ENCODE data around the gene SMAD7. TPM values are rescaled to one million over a fixed set of nuclear protein-coding genes. Genes with fewer than 3 reads are reported as not detected.
A peak's percentile ranks its signal among the peaks of the same experiment; 100 is the strongest.

Gene SMAD7
- polyA plus RNA-seq, 10 donors = 9.2 to 16.2 (median 10.4) TPM

DNA sequence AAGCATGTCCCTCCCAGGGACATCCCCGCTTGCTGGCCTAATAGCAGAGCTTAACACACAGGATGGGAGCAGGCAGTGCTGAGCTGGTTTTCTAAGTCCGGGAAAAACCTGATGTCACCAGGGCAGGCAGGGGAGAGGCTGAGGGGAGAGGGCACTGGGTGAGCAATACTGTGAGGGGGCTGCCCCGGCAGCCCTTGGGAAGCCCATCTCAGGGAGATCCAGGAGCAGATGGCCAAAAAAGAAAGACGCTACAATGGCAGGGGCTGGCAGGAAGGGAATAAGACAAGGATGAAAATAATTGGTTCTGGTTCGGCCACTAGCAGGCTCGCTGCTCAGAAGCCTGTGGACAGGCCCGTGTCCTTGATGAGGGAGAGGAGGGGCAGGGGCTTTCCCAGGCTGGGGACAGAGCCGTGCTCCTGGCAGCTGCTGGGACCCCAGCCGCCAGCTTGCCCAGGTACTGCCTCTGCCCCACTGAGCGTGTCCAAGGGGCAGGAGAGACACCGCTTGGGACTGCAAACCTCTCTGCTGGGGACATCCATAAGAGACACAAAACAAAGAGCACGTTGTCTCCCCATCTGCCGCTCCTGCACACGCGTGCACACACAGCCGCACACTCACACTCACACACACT, 30.2 kb downstream of the SMAD7 start:
- no peak for DNase-seq

DNA sequence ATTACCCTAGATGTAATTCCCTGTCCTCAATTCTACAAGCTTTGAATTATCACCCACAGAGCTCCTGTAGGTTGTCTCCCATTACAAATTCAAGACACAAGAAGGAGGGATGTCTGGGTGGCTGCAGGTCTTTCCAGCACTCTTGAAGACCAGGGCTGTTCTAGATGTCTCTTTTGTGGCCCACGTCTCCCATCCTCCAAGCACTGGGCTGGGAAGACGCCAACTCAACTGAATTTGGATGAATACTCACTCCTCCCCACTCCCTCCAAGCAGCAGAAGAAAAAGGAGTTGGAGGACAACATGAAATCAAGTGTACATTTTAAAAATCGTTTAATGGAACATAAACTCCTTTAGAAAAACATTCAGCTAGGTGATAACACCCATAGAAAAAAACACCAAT, 31.2 kb downstream of the SMAD7 start:
- peak in 1 of 3 donors; percentile 4 for DNase-seq

DNA sequence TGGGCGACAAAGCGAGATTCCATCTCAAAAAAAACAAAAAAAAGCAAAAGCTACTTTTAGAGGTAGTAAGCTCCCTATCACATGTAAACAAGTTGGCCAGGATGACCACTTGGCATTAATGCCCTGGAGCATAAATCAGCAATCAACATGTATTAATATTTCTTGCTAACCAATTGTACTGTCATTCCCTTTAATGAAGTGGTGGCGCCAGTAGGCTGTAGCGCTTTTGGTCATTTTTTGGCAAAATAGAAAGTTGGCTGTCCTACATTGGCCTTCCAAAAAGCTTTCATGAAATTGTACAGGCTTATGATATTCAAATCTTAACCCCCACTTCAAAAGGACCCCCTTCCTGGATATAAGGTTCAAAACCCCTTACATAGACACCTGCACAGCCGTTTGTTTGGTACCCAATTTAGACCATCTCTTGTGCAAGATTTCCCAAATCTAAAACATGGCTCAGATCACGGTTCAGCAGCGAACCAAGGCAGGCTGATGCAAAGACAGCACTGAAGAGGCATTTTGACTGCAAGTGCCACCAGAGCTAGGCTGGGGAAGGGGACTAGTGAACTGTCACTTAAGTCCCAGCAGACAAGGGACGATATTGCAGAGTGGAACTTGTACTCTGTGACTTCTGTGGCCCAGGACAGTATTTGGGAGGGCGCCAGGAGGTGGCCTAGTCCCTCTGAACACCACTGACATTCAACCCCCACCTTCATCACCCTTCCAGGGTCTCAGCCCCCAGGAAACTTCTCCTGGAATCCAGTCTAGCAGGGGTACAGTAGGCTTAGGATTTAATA, 31.9 kb downstream of the SMAD7 start:
- peak in 1 of 3 donors; percentile 8 for DNase-seq

DNA sequence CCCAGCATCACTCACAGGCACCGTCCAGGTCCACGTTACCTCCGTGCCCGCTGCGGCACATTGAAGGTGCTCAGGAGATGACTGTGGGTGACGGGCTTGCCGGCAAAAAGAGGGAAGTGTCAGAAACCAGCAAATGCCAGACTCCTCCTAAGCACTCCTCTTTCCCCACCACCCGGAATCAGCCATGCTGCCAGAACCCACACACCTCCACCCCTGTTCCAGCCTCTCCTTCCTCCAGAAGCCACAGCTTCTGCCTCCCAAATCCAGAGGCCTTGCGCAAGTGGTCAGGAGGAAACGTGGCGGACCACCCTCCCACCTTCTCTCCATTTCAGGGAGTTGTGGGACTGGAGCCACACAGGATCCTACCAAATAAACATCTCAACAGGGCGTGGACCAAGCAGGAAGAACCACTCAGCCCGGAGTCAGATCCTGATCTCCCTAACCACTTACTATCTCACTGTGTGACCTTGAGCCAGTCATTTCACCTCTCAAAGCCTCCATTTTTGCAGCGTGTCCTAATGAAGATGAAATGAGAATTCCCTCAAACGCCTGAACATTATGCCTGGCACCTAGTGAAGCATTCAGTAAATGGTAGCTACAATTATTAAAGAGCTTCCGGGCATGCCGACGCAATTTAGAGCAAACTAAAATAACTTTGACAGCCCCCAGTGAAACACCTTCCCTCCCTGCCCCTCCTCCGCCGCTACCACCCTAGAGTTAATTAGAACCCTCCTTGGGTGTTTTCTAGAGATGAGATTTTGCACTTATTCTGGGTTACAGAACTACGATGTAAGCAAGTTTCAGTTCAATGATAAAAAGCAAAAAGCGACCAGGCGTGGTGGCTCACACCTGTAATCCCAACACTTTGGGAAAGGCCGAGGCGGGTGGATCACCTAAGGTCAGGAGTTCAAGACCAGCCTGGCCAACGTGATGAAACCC, 32.9 kb downstream of the SMAD7 start:
- DNase-seq = no peak

DNA sequence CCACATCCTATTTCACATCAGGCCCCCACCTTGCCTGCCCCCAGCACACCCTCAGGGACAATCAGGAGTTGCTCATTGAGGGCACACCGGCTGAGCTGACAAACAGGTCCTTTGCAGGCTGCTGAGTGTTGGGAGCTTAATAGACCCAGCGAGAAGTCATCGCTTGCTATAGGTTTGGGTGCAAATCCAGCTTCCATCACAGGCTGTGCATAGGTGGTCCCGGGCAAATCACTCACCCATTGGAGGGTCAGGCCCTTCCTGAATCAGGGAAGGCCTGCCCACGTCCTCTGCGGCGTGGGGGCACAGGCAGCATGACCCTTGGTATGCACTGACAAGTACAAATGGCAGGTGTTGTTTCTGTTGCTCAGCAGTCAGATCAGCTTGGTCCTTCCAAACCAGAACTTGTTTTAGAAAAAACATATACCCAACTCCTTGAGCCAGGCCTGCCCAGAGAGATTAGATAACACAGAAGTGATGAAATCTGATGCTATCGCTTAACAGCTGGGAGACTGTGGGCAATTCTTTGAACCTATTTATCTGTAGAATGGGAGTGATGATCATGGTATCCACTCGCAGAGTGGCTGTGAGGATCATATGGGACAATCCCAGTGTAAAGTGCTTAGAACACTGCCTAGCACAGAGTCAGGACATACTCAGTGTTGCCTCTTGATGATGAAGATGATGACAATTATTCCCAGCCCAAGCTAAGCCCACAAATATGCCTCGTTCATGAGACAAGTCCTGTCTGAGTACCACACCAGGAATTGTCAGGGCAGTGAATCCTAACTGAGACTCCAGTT, 34.9 kb downstream of the SMAD7 start:
- peak in 1 of 3 donors; percentile 6 for DNase-seq

DNA sequence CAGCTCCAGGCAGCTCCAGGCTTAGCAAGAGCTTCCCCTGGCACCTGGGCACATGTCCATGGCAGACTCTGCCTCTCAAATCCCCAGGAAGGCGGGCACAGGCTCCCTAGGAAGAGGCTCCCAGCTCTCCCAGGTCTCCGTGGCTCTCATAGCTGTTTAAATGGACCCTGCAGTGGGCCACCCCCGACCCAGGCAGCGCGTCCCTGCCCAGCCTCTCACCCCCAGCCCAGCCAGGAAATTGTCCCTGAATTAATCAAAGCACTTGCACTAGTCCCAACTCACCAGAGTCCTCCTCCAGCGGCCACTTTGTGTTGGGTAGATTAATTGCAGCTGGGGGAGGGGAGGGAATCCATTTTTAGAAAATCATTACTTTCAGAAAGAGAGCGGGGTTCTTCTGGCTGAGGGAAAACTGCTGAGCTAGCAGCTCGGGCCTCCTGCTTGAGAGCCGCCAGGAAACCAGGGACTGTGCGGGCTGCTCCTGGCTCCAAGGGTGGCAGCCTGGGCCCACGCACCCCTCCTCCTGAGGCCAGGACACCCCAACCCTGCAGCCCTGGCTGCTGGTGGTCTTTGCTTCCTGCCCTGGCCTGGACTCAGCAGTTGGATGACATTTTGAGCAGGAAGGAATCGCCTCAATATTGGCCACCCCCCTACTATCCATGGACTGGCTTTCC, 36.0 kb downstream of the SMAD7 start:
- DNase-seq = peak in 1 of 3 donors; percentile 47

DNA sequence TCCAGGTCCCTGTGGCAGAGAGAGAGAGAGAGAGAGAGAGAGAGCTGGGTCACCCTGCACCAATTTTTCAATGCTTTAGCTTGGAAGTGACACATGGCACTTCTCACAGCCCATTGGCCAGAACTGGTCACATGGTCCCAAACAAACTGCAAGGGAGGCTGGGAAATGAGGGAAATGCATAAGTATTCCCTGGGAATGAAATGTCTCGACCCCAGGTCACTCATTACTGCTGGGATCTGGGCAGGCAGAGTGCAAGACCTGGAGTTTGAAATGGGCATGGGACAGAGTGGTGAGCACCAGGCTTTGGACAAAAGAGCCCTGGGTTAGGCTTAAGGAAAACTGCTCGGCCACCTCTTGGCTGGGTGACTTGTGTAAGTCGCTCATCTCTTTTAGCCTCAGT, 37.0 kb downstream of the SMAD7 start:
- no peak for DNase-seq

DNA sequence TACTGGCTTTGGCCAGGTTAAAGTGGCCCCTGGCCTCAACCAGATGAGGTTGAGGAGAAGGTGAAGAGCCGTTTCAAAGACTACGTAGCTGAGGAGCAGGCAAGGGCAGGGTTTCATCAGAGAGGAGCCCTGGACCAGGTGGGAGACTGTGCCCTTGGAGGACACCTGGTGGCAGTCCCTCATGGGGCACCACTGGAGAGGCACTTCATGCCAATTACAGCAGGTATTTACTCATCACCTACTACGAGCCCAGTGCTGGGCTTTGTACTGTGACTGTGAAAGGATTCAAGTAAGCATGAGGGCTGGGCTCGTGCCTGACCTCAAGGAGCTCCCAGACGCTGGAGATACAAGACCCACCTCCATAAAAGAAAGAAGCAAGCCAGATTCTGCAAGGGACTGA, 37.6 kb downstream of the SMAD7 start:
- DNase-seq = no peak

DNA sequence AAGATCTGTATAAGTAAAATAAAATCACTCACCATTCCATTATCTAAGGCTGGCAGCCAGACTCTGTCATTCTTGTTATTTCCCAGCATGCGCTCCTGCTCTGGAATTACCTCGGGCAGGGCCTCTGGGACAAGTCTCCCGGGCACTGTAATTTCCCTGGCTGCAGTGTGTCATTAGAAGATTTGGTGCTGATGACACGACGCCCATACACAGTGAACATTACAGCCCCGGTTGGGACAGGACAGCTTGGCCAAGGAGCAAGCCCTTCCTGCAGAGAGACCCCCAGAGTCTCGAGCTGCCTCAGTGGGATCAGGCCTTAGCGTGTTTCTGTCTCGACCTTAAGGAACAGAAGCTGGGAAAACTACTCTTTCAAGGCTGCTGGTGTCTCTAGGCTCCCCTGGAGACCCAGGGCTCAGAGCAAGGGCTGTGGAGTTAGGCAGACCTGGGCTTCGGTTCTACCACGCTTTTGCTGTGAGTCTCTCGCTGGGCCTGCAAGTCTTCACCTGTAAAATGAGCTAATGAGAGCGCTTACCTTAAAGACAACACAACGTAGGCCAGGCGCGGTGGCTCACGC, 39.7 kb downstream of the SMAD7 start:
- no peak for DNase-seq

DNA sequence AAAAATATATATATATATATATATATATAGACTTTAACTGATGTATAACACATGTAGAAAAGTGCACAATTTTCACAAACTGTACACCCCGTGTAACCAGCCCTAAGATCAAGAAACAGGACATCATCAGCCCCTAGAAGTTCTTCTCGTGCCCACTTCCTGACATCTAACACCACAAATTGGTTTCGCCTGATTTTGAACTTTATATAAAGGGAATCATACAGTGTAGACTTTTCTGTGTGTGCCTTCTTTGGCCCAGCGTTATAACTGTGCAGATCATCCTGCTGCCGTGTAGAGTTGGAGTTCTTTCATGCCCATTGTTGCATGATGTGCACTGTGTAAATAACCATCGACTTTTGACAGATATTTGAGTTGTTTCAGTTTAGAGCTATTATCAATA, 41.0 kb downstream of the SMAD7 start:
- DNase-seq = no peak

DNA sequence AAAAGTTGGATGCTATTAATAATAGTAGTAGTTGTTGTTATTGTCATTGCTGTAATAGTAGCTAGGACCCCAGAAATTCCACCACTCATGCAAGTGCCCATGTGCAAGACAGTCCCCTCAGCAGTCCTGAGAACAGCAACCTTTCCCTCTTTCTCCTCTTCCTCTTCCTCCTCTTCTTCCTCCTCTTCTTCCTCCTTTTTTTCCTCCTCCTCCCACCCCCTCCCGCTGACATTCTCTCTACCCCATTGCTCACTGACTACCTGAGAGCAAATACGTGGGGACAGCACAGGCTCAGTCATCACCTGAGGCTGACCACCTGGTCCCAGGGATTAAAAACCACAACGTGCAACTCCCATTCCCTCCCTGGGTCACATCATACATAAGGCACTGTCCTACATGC, 41.8 kb downstream of the SMAD7 start:
- no peak for DNase-seq

DNA sequence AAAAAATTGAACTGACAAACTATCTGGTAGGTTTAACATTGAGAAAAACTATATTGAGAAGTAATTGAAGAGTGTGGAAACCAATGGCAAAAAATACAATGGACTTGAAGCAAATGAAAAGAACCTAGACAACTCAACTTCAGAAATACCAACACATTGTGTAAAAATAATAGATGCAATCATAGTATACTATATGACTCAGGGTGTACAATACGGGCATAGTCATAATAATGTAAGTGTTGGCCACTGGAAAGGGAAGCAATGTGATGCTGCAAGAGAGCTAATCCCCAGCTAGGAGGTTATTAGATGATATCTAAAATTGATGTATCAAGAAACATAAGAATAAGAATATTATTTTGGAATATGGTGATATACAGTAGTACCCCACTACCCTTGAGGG, 45.3 kb downstream of the SMAD7 start:
- no peak for DNase-seq

DNA sequence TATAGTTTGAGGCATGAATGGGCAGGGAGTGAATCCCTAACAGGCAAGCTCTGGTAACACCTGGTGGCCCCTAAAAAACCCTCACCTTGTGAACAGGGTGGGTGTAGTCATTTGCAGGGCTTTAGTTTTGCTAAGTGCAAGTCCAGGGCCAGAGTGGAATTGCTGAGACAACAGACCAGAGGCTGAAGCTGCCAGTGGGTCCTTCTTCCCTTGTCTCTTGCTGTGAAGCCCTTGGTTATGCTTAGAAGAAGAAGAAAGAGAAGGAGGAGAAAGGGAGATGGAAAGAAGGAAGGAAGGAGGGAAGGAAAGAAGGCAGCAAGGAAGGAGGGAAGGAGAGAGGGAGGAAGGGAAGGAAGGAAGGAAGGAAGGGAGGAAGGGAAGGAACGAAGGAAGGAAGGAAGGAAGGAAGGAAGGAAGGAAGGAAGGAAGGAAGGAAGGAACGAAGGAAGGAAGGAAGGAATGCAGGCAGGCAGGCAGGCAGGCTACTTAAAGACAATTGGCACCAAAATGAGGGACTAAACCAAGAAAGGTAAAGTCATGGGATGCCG, 45.8 kb downstream of the SMAD7 start:
- no peak for DNase-seq

DNA sequence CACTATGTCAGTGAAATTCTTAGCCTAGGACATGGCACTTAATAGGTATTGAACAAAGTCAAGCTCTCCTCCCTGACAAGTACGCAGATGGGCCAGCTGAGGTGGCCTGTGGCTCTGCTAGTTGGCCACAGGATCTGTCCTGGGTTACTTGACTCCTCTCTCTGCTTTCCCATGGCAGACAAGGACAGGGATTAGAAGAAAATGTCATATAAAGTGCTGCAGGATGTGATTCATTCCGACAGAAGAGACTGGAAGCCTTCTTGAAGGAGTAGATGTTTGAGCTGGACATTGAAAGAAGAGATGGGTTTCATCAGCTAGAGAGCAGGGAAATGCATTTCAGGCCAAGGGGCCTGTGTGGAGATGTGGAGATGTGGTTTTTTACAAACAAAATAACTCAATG, 46.7 kb downstream of the SMAD7 start:
- no peak for DNase-seq

DNA sequence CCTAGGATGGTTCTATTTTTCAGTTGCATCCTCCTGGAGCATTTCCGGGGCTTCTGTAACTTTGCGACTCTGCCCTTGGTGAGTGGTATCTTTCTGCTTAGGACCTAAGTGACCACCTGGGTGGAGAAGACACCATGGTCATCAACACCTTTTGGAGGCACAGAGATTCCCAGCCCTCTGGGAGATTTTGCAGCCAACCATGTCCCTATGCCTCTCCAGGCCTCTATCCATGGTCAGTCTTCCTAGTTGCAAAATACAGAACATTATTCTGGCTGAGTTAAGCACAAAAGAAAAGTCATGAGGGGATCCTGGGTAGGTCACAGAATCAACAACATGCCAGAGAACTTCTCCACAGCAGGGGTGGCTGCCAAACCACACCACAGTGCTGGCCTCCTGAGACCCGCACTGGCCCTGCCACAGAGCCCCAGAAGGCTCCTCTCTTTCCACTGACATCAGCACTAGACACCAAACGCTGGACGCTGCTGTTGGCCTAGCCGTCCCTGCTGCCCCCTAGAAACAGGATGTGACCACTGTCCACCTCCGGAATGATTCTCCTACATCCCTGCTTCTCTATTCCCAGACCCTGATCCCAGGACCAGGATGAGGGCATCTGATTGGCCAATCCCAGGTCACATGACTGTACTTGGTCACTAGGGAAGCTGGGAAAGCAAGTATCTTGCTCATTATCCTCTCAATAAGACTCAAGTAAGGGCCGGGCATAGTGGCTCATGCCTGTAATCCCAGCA, 47.7 kb downstream of the SMAD7 start:
- no peak for DNase-seq

DNA sequence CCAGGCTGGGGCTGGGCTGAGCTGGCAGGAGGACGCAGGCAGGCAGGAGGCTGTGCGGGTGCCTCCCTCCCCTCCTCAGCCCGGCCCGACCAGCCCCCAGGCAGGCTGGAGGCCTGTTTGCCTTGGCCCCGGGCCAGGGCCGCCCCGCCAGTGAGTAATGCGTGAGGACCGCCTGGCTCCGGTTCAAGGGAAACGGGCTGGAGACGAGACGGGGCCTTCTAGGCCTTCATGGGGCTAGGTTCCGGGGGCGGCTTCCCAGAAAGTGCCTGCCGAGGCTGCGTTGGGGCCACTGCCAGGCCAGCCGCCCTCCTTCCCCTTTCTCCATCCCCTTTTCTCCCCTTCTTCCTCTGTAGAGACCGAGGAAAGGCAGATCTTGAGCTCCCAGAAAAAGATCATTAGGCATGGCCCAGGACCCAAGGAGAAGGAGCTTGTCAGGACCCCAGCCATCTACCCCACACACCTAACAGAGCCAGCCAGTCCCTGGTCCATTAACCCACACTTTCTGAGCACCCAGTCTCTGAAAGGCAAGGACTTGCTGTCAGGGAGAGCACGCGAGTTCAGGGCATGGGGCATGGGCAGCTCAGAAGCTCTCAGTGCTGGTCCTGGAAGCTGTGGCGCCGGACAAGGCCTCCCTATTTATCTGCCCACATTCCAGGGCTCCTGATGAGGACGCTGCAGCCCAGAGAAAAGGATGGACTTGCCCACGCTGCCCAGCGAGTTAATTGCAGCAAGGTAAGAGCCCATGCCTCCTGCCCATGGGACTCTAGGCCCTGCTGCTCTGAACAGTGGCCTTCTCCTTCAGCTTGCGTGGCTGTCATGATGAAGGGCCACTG, 48.5 kb downstream of the SMAD7 start:
- peak; percentile 81 to 93 (median 88) for DNase-seq

DNA sequence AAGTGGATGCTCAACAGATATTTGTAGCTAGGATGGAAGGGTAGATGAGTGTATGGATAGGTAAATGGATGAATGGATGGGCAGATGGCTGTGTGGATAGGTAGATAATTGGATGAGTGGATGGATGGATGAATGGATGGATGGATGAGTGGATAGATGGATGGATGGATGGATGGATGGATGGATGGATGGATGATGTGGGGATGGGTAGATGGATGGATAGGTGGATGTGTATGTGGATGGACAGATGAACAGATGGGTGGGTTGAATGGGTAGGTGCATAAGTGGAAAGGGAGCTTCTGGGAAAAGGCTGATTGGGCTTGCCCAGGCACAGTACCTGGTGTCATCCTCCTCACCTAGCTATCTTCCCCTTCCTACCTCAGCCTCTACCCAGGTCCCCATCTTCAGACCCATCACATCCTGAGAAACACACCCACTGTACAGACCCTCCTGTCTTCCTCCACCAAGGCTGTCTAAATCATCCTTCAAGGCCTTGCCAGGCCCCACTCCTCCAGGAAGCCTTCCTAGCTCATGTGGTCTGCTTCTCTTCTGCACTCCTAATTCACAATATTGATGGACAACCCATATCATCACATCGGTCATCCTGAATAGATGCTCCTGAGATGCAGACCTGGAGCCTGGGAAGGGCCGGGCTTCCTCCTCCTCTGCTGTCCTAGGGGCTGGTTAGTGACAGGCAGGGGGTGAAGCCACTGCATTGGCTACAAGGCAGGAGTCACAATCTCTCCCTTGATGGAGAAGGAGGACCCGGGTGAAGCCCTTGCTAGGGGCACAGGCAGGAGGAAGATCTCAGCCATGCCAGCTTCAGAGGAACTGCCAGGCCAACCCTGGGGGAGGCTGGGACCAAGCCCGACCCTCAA, 49.4 kb downstream of the SMAD7 start:
- DNase-seq = no peak

DNA sequence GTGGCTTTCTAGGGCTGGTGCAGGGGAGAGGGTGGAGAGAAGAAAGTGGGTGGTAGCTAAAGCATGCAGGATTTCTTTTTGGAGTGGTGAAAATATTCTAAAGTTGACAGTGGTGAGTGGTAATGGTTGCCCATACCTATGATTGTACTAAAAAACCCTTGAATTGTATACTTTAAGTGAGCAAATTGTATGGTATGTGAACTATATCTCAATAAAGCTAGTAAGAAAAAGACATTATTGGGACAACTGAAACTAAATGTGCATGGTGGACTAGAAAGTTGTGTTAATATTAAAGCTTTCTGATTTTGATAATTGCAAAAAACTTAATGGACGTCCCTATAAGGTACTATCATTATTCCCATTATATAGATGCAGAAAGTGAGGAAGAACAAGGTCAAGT, 50.3 kb downstream of the SMAD7 start:
- no peak for DNase-seq

All from muscle of back (tissue), 11 donors.